ENCODE results near the gene HEXIM2.
A peak's percentile ranks its signal among the peaks of the same experiment; 100 is the strongest.
"Not testable (repeated sequence)": the region's sequence is repeated elsewhere in the genome, so short reads cannot be mapped to it uniquely, and the experiment has no call there.

The HEXIM2 gene

DNA sequence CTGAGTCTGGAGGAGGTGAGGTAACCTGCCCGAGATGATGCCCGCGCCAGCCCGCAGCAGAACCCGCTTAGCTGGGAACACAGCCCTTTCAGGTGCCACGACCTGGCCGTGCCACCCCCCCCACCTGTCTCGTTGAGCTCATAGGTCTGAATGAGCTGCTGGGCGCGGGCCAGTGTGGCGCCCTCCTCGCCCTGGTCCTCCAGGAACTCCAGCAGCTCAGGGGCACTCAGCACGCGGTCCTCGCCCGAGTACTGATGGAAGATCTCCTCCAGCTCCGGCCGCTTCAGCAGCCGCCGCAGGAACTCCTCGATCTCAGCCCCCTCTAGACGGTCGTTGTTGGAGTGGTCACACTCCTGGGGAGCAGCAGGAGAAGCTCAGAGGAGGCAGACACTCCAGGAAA is 43.0 kb upstream of the HEXIM2 start:
- H3K9ac ChIP-seq (ENCODE audit: low read length in 2 of 2) = no peak overlapping the region
- H3K36me3 ChIP-seq (ENCODE audit: control insufficient read depth in 2 of 2, insufficient read depth in 2 of 2, low read length in 2 of 2) = peaks cover 3 to 16% of the 10 kb centered on the region in 2 donors
- H3K9me3 ChIP-seq (ENCODE audit: control insufficient read depth in 2 of 2, low read length in 2 of 2) = no peaks in the 10 kb centered on the region
- no peak overlapping the region for H3K4me3 ChIP-seq (ENCODE audit: low read length in 2 of 2)
- H3K27ac ChIP-seq (ENCODE audit: low read length) = no peak overlapping the region
- H3K4me1 ChIP-seq (ENCODE audit: control insufficient read depth, insufficient read depth, low read length) = peaks cover 4% of the 10 kb centered on the region
- H3K27me3 ChIP-seq (ENCODE audit: control insufficient read depth in 1 of 2, insufficient read depth in 2 of 2, low read length in 2 of 2) = no peaks in the 10 kb centered on the region

DNA sequence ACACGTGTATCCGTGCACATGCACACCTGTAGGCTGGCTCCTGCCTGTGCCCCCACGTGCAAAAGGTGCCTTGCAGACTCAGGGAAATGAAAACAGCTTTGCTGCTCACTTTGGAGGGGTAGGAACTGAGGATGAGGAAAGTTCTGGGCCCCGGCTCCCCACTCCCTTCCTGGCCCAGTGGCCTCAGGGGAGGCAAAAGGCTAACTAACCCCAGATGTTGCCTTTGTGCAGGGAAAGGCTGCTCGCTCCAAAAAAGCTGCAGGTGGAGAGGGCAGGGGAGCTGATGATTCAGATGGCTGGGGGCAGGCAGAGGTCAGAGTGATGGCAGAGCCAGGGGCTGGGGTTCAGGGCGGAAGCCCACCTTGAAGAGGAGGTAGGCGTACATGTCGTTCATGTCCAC is 41.7 kb upstream of the HEXIM2 start:
- peaks cover 13% of the 10 kb centered on the region for H3K4me1 ChIP-seq (ENCODE audit: control insufficient read depth, insufficient read depth, low read length)
- H3K4me3 ChIP-seq (ENCODE audit: low read length in 2 of 2) = no peak overlapping the region
- peaks cover 3 to 12% of the 10 kb centered on the region in 2 donors for H3K36me3 ChIP-seq (ENCODE audit: control insufficient read depth in 2 of 2, insufficient read depth in 2 of 2, low read length in 2 of 2)
- H3K27me3 ChIP-seq (ENCODE audit: control insufficient read depth in 1 of 2, insufficient read depth in 2 of 2, low read length in 2 of 2) = no peaks in the 10 kb centered on the region
- no peak overlapping the region for H3K9ac ChIP-seq (ENCODE audit: low read length in 2 of 2)
- H3K9me3 ChIP-seq (ENCODE audit: control insufficient read depth in 2 of 2, low read length in 2 of 2) = no peaks in the 10 kb centered on the region
- H3K27ac ChIP-seq (ENCODE audit: low read length) = no peak overlapping the region

DNA sequence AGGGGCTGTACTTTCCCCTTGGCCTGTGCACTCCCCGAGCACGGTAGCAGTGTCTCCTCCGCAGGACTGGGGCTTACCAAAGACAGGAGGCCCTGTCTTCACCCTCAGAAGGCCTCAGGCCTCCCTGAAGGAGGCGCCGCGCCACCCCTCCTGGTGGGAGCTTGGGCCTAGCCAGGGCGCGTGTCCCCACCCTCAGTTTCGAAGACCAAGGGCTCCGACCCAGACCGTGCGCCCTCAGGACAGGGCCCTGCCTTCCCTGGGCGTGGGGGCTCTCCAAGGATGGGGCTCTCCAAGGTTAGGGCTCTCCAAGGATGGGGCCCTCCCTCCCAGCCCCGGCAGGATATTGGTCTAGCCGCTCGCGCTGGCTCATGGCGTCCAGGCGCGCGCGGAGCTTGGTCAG is 41.1 kb upstream of the HEXIM2 start:
- peaks cover 3 to 12% of the 10 kb centered on the region in 2 donors for H3K36me3 ChIP-seq (ENCODE audit: control insufficient read depth in 2 of 2, insufficient read depth in 2 of 2, low read length in 2 of 2)
- H3K4me1 ChIP-seq (ENCODE audit: control insufficient read depth, insufficient read depth, low read length) = peaks cover 13% of the 10 kb centered on the region
- H3K4me3 ChIP-seq (ENCODE audit: low read length in 2 of 2) = no peak overlapping the region

DNA sequence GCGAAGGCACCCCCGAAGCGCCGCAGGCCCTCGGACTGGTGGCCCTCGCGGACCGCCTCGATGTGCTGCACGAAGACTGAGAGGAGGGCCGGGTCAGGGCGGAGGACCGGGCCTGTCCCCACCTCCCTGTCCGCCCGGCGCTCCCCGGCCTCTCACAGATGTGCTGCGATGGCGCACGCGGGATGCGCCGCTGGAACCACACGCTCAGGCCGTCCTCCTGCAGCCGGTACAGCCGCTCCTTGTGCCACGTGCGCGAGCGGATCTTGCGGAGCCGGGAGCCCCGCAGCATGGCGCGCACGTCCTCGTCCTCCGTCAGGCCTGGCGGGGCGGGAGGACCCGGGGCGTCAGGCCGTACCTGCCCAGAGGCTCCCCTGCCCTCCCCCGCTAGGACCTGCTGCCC is 40.6 kb upstream of the HEXIM2 start:
- Histone ChIP-seq H3K27me3 (ENCODE audit: control insufficient read depth in 1 of 2, insufficient read depth in 2 of 2, low read length in 2 of 2) (no peaks in the 10 kb centered on the region), H3K9ac (ENCODE audit: low read length in 2 of 2) (no peak overlapping the region), H3K36me3 (ENCODE audit: control insufficient read depth in 2 of 2, insufficient read depth in 2 of 2, low read length in 2 of 2) (peaks cover 3 to 12% of the 10 kb centered on the region in 2 donors), H3K4me1 (ENCODE audit: control insufficient read depth, insufficient read depth, low read length) (peaks cover 13% of the 10 kb centered on the region), H3K27ac (ENCODE audit: low read length) (no peak overlapping the region), H3K4me3 (ENCODE audit: low read length in 2 of 2) (no peak overlapping the region), H3K9me3 (ENCODE audit: control insufficient read depth in 2 of 2, low read length in 2 of 2) (no peaks in the 10 kb centered on the region)

More for the DNA sequence above, 41.1 kb upstream of the HEXIM2 start:
- no peaks in the 10 kb centered on the region for H3K9me3 ChIP-seq (ENCODE audit: control insufficient read depth in 2 of 2, low read length in 2 of 2)
- H3K9ac ChIP-seq (ENCODE audit: low read length in 2 of 2) = no peak overlapping the region
- no peaks in the 10 kb centered on the region for H3K27me3 ChIP-seq (ENCODE audit: control insufficient read depth in 1 of 2, insufficient read depth in 2 of 2, low read length in 2 of 2)
- H3K27ac ChIP-seq (ENCODE audit: low read length) = no peak overlapping the region

DNA sequence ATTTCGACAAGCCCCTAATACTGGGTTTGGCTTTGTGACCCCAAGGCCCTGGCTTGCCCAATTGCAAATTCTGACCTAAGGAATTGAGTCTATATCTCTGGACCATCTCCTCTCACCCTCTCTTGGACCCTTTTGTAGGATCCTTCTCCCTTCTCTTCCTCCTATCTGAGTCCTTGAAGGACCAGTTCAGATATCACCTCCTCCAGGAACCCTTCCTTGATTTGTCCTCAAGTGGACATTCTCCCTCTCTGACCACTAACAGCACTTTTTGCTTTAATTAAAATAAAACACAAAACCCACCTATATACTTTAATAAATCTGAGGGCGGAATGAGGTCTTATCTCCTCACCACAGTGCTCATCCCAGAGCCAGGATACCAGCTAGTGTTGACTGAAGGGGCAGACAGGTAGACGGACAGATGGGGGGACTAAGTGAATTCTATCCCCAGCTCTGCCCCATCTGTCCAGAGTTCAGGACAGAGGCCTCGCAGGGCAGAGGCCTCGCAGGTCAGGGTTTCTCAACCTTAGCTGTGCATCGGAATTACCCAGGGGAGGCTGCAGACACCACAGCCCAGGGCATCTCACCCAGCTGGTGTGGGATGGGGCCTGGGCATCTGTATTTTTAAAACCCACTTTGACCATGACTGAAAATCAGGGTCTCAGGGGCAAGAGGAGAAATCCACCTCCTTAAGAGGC is 38.5 kb upstream of the HEXIM2 start:
- Histone ChIP-seq H3K36me3 (ENCODE audit: control insufficient read depth in 2 of 2, insufficient read depth in 2 of 2, low read length in 2 of 2) (peaks cover 3 to 8% of the 10 kb centered on the region in 2 donors), H3K9me3 (ENCODE audit: control insufficient read depth in 2 of 2, low read length in 2 of 2) (no peaks in the 10 kb centered on the region), H3K9ac (ENCODE audit: low read length in 2 of 2) (no peak overlapping the region), H3K27me3 (ENCODE audit: control insufficient read depth in 1 of 2, insufficient read depth in 2 of 2, low read length in 2 of 2) (no peaks in the 10 kb centered on the region), H3K4me3 (ENCODE audit: low read length in 2 of 2) (no peak overlapping the region), H3K4me1 (ENCODE audit: control insufficient read depth, insufficient read depth, low read length) (peaks cover 26% of the 10 kb centered on the region), H3K27ac (ENCODE audit: low read length) (no peak overlapping the region)

DNA sequence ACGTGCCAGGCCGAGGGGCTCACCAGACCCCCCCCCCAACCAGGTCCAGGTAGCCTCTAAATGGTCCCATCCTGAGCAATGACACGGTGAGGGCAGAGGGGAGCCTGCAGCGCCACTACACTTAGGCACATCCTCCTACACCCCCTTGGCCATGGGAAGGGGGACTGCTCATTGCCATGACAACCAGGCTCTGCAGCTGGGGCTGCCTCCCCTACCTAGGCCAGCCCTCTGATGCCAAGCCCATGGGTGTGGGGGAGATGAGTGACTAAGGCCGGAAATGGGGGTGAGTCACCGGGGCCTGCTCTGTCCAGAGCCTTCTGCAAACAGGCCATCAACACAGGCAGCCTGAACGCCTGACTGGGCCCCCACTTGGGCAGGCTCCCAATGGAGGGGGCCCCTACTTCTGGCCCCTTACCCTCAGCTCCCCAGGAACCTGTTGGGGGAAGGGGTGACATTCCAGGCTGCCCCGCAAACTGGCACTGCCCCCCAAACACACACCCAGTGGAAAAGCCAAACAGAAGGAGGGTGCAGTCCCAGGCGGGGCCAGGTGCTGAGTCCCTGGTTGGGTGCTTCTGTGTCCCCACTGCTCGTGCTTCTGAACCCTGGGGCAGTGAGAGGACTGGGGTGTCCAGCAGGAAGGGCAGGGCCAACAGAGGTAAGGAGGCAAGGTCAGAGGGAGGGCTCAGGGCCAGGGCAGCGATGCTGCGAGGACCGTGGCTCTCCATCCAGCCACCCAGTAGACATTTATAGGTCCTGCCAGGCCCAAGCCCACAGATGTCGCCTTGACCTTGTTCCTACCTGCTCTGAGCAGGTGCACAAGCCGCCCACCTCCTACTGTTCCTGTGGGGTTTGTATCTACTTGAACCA is 37.5 kb upstream of the HEXIM2 start:
- H3K4me1 ChIP-seq (ENCODE audit: control insufficient read depth, insufficient read depth, low read length) = peaks cover 34% of the 10 kb centered on the region
- no peak overlapping the region for H3K9ac ChIP-seq (ENCODE audit: low read length in 2 of 2)
- H3K36me3 ChIP-seq (ENCODE audit: control insufficient read depth in 2 of 2, insufficient read depth in 2 of 2, low read length in 2 of 2) = peaks cover 3 to 4% of the 10 kb centered on the region in 2 donors
- no peaks in the 10 kb centered on the region for H3K27me3 ChIP-seq (ENCODE audit: control insufficient read depth in 1 of 2, insufficient read depth in 2 of 2, low read length in 2 of 2)
- no peaks in the 10 kb centered on the region for H3K9me3 ChIP-seq (ENCODE audit: control insufficient read depth in 2 of 2, low read length in 2 of 2)
- H3K27ac ChIP-seq (ENCODE audit: low read length) = no peak overlapping the region
- no peak overlapping the region for H3K4me3 ChIP-seq (ENCODE audit: low read length in 2 of 2)

DNA sequence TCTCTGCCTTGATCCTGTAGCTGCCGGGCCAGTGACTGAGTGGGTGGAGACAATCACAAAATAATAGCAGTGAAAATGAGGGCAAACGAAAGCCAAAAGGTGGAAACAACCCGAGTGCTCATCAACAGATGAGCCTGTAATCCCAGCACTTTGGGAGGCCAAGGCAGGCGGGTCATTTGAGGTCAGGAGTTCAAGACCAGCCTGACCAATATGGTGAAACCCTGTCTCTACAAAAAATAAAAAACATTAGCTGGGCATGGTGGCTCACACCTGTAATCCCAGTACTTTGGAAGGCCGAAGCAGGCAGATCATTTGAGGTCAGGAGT is 36.9 kb upstream of the HEXIM2 start:
- H3K36me3 ChIP-seq (ENCODE audit: control insufficient read depth in 2 of 2, insufficient read depth in 2 of 2, low read length in 2 of 2); H3K27ac ChIP-seq (ENCODE audit: low read length); H3K9ac ChIP-seq (ENCODE audit: low read length in 2 of 2); H3K9me3 ChIP-seq (ENCODE audit: control insufficient read depth in 2 of 2, low read length in 2 of 2); H3K4me3 ChIP-seq (ENCODE audit: low read length in 2 of 2); H3K27me3 ChIP-seq (ENCODE audit: control insufficient read depth in 1 of 2, insufficient read depth in 2 of 2, low read length in 2 of 2): not testable (repeated sequence)
- peaks cover 40% of the 10 kb centered on the region for H3K4me1 ChIP-seq (ENCODE audit: control insufficient read depth, insufficient read depth, low read length)

DNA sequence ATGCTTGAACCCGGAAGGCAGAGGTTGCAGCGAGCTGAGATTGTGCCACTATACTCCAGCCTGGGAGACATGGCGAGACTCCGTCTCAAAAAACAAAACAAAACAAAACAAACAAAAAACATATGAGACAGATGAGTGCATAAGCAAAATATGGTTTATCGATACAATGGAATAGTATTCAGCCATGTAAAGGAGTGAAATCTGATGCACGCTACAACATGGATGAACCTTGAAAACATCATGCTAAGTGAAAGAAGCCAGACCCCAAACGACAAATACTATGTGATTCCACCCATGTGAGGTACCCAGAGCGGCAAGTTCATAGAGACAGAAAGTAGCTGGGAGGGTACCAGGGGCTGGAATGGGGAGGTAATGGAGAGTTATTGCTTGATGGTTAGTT is 36.2 kb upstream of the HEXIM2 start:
- peaks cover 44% of the 10 kb centered on the region for H3K4me1 ChIP-seq (ENCODE audit: control insufficient read depth, insufficient read depth, low read length)

DNA sequence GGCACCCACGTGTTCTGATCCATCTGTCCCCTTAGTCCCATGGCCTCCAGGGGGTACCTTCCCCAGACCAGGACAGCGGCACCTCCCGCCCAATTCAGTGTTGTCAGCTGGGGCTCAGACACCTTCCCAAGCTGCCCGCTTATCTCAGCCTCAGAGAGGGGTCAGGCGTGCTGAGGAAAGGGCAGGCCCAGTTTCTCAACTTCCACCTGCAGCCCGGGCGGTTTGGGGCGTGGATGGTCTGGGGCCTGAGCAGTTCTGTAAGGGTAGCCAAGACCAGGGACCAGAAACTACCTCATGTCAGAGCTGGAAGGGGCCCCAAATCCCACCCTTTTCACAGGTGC is 34.5 kb upstream of the HEXIM2 start:
- H3K4me1 ChIP-seq (ENCODE audit: control insufficient read depth, insufficient read depth, low read length) = peaks cover 59% of the 10 kb centered on the region

More for the DNA sequence above, 36.2 kb upstream of the HEXIM2 start:
- no peaks in the 10 kb centered on the region for H3K9me3 ChIP-seq (ENCODE audit: control insufficient read depth in 2 of 2, low read length in 2 of 2)
- no peaks in the 10 kb centered on the region for H3K36me3 ChIP-seq (ENCODE audit: control insufficient read depth in 2 of 2, insufficient read depth in 2 of 2, low read length in 2 of 2)
- no peak overlapping the region for H3K9ac ChIP-seq (ENCODE audit: low read length in 2 of 2)
- no peaks in the 10 kb centered on the region for H3K27me3 ChIP-seq (ENCODE audit: control insufficient read depth in 1 of 2, insufficient read depth in 2 of 2, low read length in 2 of 2)
- H3K4me3 ChIP-seq (ENCODE audit: low read length in 2 of 2) = no peak overlapping the region
- no peak overlapping the region for H3K27ac ChIP-seq (ENCODE audit: low read length)

DNA sequence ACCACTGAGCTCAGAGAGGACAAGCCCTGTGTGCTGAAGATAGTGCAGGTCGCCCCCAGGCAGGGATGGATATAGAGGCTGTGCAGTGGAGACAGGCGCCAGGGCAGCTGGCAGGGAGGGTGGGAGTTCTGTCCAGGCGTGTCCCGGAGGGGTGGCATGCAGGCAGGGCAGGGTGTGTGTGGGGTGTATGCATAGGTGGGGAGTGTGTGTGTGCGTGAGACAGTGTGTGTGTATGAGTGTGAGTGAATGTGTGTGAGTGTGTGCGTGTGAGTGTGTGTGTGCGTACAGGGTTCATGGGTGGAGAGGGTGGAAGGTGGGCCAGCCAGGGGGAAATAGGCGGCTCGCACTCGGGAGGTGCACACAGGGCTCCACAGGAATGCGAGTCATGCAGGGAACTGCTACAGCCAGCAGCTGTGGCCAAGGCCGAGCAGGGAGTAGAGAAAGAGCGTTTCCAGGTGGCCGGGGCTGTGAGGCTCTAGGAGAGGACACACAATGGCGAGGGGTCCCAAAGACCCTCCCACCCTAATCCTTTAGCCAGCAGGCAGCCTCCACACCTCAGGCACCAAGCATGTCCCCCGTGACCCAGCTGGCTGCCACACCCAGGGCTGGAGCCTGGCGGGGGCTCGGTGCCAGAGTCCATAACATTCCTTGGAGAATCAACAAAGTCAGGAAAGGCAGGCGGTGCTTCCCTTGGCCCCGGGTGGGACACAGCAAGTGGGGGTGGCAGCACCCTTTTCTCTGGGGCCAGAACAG is 34.0 kb upstream of the HEXIM2 start:
- Histone ChIP-seq H3K27me3 (ENCODE audit: control insufficient read depth in 1 of 2, insufficient read depth in 2 of 2, low read length in 2 of 2) (no peaks in the 10 kb centered on the region), H3K27ac (ENCODE audit: low read length) (peak overlapping the region; percentile 55), H3K4me3 (ENCODE audit: low read length in 2 of 2) (peak overlapping the region; percentile 16 to 35), H3K9ac (ENCODE audit: low read length in 2 of 2) (peak overlapping the region in 1 of 2 donors; percentile 47), H3K9me3 (ENCODE audit: control insufficient read depth in 2 of 2, low read length in 2 of 2) (no peaks in the 10 kb centered on the region), H3K4me1 (ENCODE audit: control insufficient read depth, insufficient read depth, low read length) (peaks cover 59% of the 10 kb centered on the region), H3K36me3 (ENCODE audit: control insufficient read depth in 2 of 2, insufficient read depth in 2 of 2, low read length in 2 of 2) (no peaks in the 10 kb centered on the region)

More for the DNA sequence above, 34.5 kb upstream of the HEXIM2 start:
- Histone ChIP-seq H3K27ac (ENCODE audit: low read length) (no peak overlapping the region), H3K36me3 (ENCODE audit: control insufficient read depth in 2 of 2, insufficient read depth in 2 of 2, low read length in 2 of 2) (no peaks in the 10 kb centered on the region), H3K4me3 (ENCODE audit: low read length in 2 of 2) (peak overlapping the region; percentile 16 to 29), H3K27me3 (ENCODE audit: control insufficient read depth in 1 of 2, insufficient read depth in 2 of 2, low read length in 2 of 2) (no peaks in the 10 kb centered on the region), H3K9ac (ENCODE audit: low read length in 2 of 2) (no peak overlapping the region), H3K9me3 (ENCODE audit: control insufficient read depth in 2 of 2, low read length in 2 of 2) (no peaks in the 10 kb centered on the region)

Data from stomach smooth muscle (tissue), 2 donors.